HepG2 (cell line): ENCODE data around the gene WDR18. TPM values are rescaled to one million over a fixed set of nuclear protein-coding genes. Genes with fewer than 3 reads are reported as not detected.
A peak's percentile ranks its signal among the peaks of the same experiment; 100 is the strongest.

Experiments
- ATAC-seq: fragments of 200-7000 bp; cut with Tn5 transposase; 3 replicates; pipeline ENCODE4 v1.9.1; 2020; ENCODE audit warnings: mild to moderate bottlenecking, moderate library complexity
- BruUV-seq: library from RNA; stranded (reverse); fragments of 400-500 nt; replicated peaks from 2 replicates; lab custom pipeline; 2021; lab: Mats Ljungman, UMichigan
- CTCF ChIA-PET: fragments of 300-600 bp; formaldehyde crosslinking; extraction: SDS; loops from one replicate; lab custom pipeline; 2021; ENCODE audit warnings: low total read pairs, inconsistent platforms, low intra/inter-chr PET ratio; lab: Yijun Ruan, JAX
- POLR2A ChIA-PET: fragments of 350-600 bp; sonication (Branson Sonifier 250); formaldehyde crosslinking; loops from one replicate; lab custom pipeline; 2020; ENCODE audit warnings: antibody characterized with exemption, inconsistent platforms; lab: Yijun Ruan, JAX
- DNase-seq: peaks from one replicate; pipeline ENCODE4 v3.0.0-alpha.2; 2015; ENCODE audit warnings: low spot score
- FAIRE-seq: peaks from 3 replicates; lab custom pipeline; 2011; peaks lifted over from hg19 to GRCh38; lab: Jason Lieb, UNC
- H2AFZ ChIP-seq: one replicate; pipeline ENCODE4 v1.6.1; 2011; ENCODE audit warnings: low read length, inconsistent platforms
- H3K27ac ChIP-seq: fragments of 300-600 bp; 3 replicates; pipeline ENCODE4 v1.8.0; 2011; ENCODE audit warnings: mixed run types, mild to moderate bottlenecking, mixed read lengths, low read length, inconsistent platforms; ENCODE audit not compliant: insufficient read depth; ENCODE audit errors: extremely low read length
- H3K27me3 ChIP-seq, 2 experiments: fragments of 200-600 bp in 1 of 2; 2 replicates in 1 of 2; 3 replicates in 1 of 2; pipeline versions ENCODE4 v1.6.0 to v1.8.0; 2011; ENCODE audit warnings: low read length in 2 of 2, mild to moderate bottlenecking in 2 of 2, moderate library complexity in 2 of 2, inconsistent platforms in 1 of 2; ENCODE audit not compliant: insufficient read depth in 2 of 2, control insufficient read depth in 1 of 2
- H3K36me3 ChIP-seq, 2 experiments: fragments of 200-600 bp in 1 of 2; replicated peaks in 1 of 2; 2 replicates in 1 of 2; 3 replicates in 1 of 2; pipeline versions ENCODE4 v1.5.1 to v1.8.0; 2011; ENCODE audit warnings: low read length in 2 of 2, inconsistent platforms in 1 of 2; ENCODE audit not compliant: insufficient read depth in 2 of 2, control insufficient read depth in 1 of 2
- H3K4me1 ChIP-seq: 2 replicates; pipeline ENCODE4 v1.5.1; 2012; ENCODE audit warnings: low read length, inconsistent platforms; ENCODE audit not compliant: insufficient read depth
- H3K4me2 ChIP-seq: 2 replicates; pipeline ENCODE4 v1.6.0; 2011; ENCODE audit warnings: low read depth, low read length, inconsistent platforms
- H3K4me3 ChIP-seq, 3 experiments: fragments of 200-600 bp in 1 of 3; sonication (generic), shearing (Covaris generic) in 1 of 3; replicated peaks in 1 of 3; 2 replicates each; pipeline ENCODE4 v1.5.1; 2011 to 2016; ENCODE audit warnings: low read length in 3 of 3, inconsistent platforms in 2 of 3, low read depth in 2 of 3, mild to moderate bottlenecking in 2 of 3, control low read depth in 1 of 3, mixed read lengths in 1 of 3; ENCODE audit not compliant: insufficient read depth in 1 of 3
- H3K79me2 ChIP-seq: one replicate; pipeline ENCODE4 v1.6.1; 2011; ENCODE audit warnings: low read length, inconsistent platforms; ENCODE audit not compliant: insufficient read depth
- H3K9ac ChIP-seq: 2 replicates; pipeline ENCODE4 v1.6.0; 2011; ENCODE audit warnings: mild to moderate bottlenecking, low read depth, low read length, inconsistent platforms; ENCODE audit not compliant: insufficient read depth
- H3K9me3 ChIP-seq: 2 replicates; pipeline ENCODE4 v1.5.1; 2012; ENCODE audit warnings: mild to moderate bottlenecking, low read length
- H4K20me1 ChIP-seq: 2 replicates; pipeline ENCODE4 v1.6.0; 2011; ENCODE audit warnings: inconsistent platforms, mild to moderate bottlenecking, low read length, moderate library complexity; ENCODE audit not compliant: insufficient read depth
- AGO2 ChIP-seq: fragments of 200-400 bp; formaldehyde crosslinking; optimal IDR thresholded peaks from 2 replicates; pipeline ENCODE3; 2017; ENCODE audit warnings: mild to moderate bottlenecking, low read depth, low read length, moderate library complexity
- BATF2 ChIP-seq: sonication (generic); formaldehyde crosslinking; IDR thresholded peaks from 2 replicates; pipeline ENCODE4 v1.8.0; 2022; ENCODE audit warnings: mild to moderate bottlenecking, missing genetic modification reagents, moderate library complexity
- HNF1B ChIP-seq: sonication (generic); formaldehyde crosslinking; IDR thresholded peaks from 2 replicates; pipeline ENCODE4 v1.5.1; 2020; ENCODE audit warnings: mild to moderate bottlenecking, moderate library complexity, missing genetic modification reagents
- MAFF ChIP-seq: IDR thresholded peaks from 2 replicates; pipeline ENCODE4 v1.6.1; 2011; ENCODE audit warnings: low read depth, low read length, improper control_type of control experiment
- MED13 ChIP-seq: sonication (generic); formaldehyde crosslinking; IDR thresholded peaks from 2 replicates; pipeline ENCODE4 v1.5.0; 2020; ENCODE audit warnings: missing genetic modification reagents
- WGBS: methylation state at CpG from one replicate; pipeline ENCODE4 v1.1.6; 2017; ENCODE audit warnings: low lambda C conversion rate; 5-methylcytosine and 5-hydroxymethylcytosine counted together
- in situ Hi-C: cut with HindIII; loops from 2 replicates; pipeline ENCODE4 v1.10.0; 2017; ENCODE audit warnings: low pct_unique_long_range_greater_than_20kb; ENCODE audit not compliant: extremely low pct_ligation_motif_present
- intact Hi-C: fragments of 100-400 bp; cut with micrococcal nuclease; formaldehyde crosslinking; loops from one replicate; pipeline ENCODE4 v1.10.0; 2022; ENCODE audit not compliant: unreplicated experiment
- polyA plus RNA-seq, 8 experiments: library from polyadenylated mRNA; depleted of rRNA in 3 of 8; stranded (reverse) in 7 of 8; unstranded in 1 of 8; fragments of >200 nt; fragmentation: Illumina TruSeq in 4 of 8; extraction: Trizol in 4 of 8; gene quantifications; 2 replicates each; pipeline versions ENCODE4 v1.2.1 to v1.2.3, GENCODE V29; 2011 to 2016; ENCODE audit warnings: low read depth in 4 of 8, missing spikeins in 1 of 8, mixed read lengths in 1 of 8; ENCODE audit not compliant: insufficient read depth in 1 of 8
- total RNA-seq, 5 experiments: library from RNA; depleted of rRNA; stranded (reverse); fragments of >200 nt; fragmentation: Illumina TruSeq; extraction: Trizol; gene quantifications; 2 replicates each; pipeline ENCODE4 v1.2.3, GENCODE V29; 2016; ENCODE audit warnings: low read depth in 1 of 5

Gene WDR18
- total and polyA plus RNA-seq, 2 of the 13 experiments (the other 11 are each of a cell fraction or from before 2014, with no cell fraction given): 36.4 to 47.6 TPM

- CTCF ChIA-PET: no interaction called here
- Histone ChIP-seq H2AFZ (no peak overlapping the region), H3K36me3 (peaks cover 14 to 17% of the 10 kb centered on the region in 2 experiments; a peak in 3 of 5 replicates), H3K27me3 (no peaks in the 10 kb centered on the region), H3K9ac (peak overlapping the region; percentile 90; the same call in 1 of the 2 replicates), H3K4me1 (peaks cover 47% of the 10 kb centered on the region), H3K4me3 (peak overlapping the region in 1 of 3 experiments; percentile 46; a peak in 2 of 6 replicates), H4K20me1 (peaks cover 27% of the 10 kb centered on the region), H3K79me2 (peaks cover 58% of the 10 kb centered on the region), H3K9me3 (no peaks in the 10 kb centered on the region), H3K27ac (peak overlapping the region; percentile 31), H3K4me2 (peak overlapping the region; percentile 93)
- POLR2A ChIA-PET: no interaction called here
- TF ChIP-seq MAFF: no peak
- peak; percentile 59 for TF ChIP-seq AGO2
- FAIRE-seq: no peak
- intact Hi-C loops (no loop called here), in situ Hi-C loops (no loop called here)
- no TSS peak for BruUV-seq
- WGBS: 97% methylated on average over 5 of the region's 9 CpGs
- DNase-seq: no peak
- ATAC-seq: no peak
These were observed 33.8 kb downstream of the WDR18 start for GRCh38 chr19:1017906-1018305.

- Histone ChIP-seq H3K4me1 (peaks cover 47% of the 10 kb centered on the region), H2AFZ (no peak overlapping the region), H3K27ac (no peak overlapping the region)
- 92% methylated on average over 5 of the region's 5 CpGs for WGBS
- ATAC-seq: no peak
- 0 out of 2 replicates have a peak, but pooled peaks have one; percentile 17 for TF ChIP-seq HNF1B (CRISPR knock-in tag)
- TF ChIP-seq MED13 (CRISPR knock-in tag): no peak
- TF ChIP-seq BATF2 (CRISPR knock-in tag): no peak
- TF ChIP-seq, all 625 proteins: peak for 1
- BruUV-seq: no TSS peak
- DNase-seq: no peak
- ChIA-PET POLR2A (interaction anchor here (0.7 kb wide), 1 partner anchor 314 kb away, joined by 3 read pairs; no protein-coding TSS in a partner anchor), CTCF (no interaction called here)
- no peak for FAIRE-seq
- H3K27me3 ChIP-seq: no peaks in the 10 kb centered on the region
- H3K4me3 ChIP-seq: peak overlapping the region in 1 of 3 experiments; percentile 46; a peak in 2 of 6 replicates
- H3K9me3 ChIP-seq: no peaks in the 10 kb centered on the region
- H3K79me2 ChIP-seq: peaks cover 58% of the 10 kb centered on the region
- peaks cover 27% of the 10 kb centered on the region for H4K20me1 ChIP-seq
- peak overlapping the region; percentile 93 for H3K4me2 ChIP-seq
- intact Hi-C loops: no loop called here
- in situ Hi-C loops: no loop called here
- H3K36me3 ChIP-seq: peaks cover 9 to 12% of the 10 kb centered on the region in 2 experiments; a peak in 3 of 5 replicates
- H3K9ac ChIP-seq: peak overlapping the region; percentile 90; the same call in 1 of the 2 replicates
These were observed 34.2 kb downstream of the WDR18 start for GRCh38 chr19:1018393-1018792.
